NCI-H526 treated with DMSO at 0.1 percent for 48 hours (cell line): Measurements from ENCODE around the gene FOSL1.
A peak's percentile ranks its signal among the peaks of the same experiment; 100 is the strongest.

ENCODE experiments used
- DNase-seq: peaks from one replicate; lab custom pipeline; 2025; lab: John Stamatoyannopoulos, UW

Gene FOSL1

DNA sequence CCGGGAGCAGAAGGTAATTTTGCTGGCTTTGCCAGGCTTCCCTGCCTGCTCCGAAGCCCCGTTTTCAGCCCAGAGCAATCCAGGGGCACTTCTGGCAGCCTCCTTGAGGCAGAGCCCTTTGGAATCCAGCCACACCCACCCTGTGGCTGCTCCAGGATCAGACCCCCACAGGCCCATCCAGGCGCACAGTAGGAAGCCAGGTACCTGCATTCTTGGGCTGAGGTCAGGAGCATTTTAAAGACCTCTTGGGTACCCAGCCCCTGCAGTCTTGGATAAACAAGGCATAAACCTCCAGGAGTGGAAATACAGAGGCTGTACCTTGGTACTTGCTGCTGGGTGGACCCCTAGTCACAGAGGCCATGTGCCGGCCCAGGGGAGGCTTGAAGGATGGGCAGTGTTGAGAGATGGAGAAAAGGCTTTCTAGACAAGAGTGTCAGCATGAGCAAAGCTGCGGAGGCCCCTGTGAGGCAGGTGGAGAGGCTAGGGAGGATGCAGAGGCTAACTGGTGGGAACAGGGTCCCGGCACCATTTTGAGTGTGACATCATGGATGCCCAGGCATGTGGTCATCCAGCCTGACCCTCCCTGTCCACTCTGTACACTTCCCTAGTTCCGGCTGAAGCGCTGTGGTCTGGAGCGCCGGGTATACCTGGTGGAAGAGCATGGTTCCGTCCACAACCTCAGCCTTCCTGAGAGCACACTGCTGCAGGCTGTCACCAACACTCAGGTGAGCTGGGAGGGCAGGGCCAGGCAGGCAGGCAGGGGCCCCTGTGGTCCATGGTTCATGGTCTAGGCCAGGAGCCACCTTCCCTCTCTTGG, 36.1 kb downstream of the FOSL1 start:
- DNase-seq = no peak

GRCh38 chr11:65862941-65863888, 37.0 kb downstream of the FOSL1 start:
- DNase-seq = no peak

DNA sequence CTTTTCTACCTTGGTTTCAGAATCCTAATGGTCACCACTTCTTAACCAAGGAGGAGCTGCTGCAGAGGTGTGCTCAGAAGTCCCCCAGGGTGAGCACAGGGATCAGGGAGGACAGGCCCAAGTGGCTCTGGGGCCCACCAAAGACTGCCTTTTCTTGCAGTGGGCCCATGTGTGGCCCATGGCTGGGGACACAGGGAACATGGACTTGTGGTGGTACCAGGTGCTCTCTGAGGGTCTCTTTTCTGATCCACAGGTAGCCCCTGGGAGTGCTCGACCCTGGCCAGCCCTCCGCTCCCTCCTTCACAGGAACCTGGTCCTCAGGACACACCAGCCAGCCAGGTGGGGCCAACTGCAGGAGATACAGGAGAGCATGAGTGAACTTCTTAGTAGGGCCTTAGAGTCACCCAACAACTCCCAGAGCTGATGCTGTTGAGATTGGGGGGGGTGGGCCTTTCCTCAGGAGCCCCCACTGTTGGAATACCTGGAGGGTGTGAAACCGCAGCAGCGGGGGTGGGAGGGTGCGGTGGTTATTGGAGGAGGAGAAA, 37.9 kb downstream of the FOSL1 start:
- DNase-seq = no peak

DNA sequence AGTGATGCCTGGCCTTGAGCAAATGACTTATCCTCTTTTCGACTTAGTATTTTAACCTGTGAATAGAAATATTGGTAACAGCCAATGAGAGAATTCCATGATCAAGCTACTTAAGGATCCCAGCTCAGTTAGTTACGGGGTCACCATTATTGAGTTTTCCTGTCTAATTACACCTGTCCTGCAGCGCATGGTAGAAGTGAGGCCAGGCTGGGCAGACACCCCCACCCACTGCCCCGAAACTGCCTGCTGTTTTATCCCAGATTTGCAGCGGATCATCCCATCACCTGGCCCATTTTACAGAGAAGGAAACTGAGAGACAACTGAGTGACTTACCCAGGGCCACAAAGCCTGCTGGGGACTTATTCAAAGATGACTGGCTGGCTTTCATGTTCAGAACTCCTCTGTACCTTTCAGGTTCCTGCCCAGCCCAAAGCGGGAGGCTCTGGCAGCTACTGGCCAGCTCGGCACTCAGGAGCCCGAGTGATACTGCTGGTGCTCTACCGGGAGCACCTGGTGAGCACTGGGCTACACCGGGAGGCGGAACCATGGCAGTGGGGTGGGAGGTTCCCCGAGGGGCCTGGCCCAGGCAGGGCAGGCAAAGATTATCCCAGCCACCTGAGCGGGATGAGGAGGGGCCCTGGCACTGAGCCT, 38.5 kb downstream of the FOSL1 start:
- DNase-seq = no peak

DNA sequence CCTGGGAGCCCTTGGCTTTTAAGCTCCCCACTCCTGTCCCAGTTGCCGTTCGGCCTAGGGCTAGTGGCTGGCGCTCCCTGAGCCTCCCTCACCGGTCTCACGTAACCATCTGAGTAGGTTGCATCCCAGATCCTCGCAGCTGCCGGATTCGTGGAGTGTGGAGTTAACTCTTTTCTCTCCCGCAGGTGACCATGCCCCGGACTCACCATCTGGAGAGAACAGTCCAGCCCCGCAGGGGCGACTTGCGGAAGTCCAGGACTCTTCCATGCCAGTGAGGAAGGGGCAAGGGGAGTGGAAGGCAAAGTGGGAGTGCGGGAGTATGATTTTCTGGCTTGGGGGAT, 39.1 kb downstream of the FOSL1 start:
- no peak for DNase-seq

DNA sequence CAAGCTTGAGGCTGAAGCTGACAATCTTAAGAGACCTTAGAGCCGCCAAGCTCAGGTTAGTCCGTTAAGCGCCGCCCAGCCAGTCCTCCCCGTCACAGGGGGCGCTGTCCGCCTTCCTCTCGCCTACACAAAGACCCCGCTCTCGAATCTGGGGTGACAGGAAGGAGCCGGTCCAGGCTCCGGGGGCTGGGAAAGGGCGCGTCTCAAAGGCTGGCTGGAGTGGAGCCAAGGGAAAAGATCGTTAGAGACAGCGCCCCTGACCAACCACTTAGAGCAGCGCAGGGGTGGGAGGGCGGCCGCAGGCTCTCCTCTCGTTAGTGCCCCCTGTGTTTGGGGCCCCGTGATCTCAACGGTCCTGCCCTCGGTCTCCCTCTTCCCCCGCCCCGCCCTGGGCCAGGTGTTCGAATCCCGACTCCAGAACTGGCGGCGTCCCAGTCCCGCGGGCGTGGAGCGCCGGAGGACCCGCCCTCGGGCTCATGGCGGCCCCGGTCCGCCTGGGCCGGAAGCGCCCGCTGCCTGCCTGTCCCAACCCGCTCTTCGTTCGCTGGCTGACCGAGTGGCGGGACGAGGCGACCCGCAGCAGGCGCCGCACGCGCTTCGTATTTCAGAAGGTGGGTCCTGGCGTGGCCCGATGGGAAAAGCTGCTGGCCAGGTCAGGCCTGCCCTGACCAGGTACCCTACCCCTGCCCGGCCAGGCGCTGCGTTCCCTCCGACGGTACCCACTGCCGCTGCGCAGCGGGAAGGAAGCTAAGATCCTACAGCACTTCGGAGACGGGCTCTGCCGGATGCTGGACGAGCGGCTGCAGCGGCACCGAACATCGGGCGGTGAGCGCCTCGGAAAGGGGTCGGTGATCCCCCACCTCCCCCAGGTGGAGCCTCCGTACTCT, 39.7 kb downstream of the FOSL1 start, which contains the start of gene MUS81:
TSS of gene MUS81 (plus strand) at position 156 of the 887 bp plus-strand sequence. CDS start at position 477, 321 bp downstream.
- DNase-seq = peak; percentile 95

DNA sequence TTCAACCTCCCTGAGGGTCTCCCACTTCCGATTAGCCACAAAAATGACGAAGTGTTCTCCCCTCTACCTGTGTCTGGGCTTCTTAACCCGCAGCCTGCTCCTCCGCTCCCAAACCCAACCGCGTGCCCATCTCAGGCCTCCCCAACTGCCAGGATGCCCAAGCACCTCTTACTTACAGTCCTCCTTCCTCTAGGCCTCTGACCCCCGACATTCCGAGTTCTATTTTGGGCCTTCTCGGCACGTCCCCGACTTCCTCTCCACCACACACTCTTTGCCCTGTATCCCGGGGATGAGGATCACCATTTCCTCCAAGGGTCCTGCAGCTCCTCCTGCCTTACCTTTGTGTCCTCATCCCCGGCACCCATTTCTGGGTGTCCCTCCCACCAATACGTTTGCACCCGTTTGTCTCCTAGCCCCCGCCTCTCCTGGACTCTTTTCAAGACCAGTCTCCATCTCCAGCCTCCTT, 40.3 kb downstream of the FOSL1 start:
- DNase-seq = no peak

GRCh38 chr11:65859095-65859811, 40.9 kb downstream of the FOSL1 start:
- peak; percentile 97 for DNase-seq

- DNase-seq = no peak
Measured at GRCh38 chr11:65858681-65859087, 41.5 kb downstream of the FOSL1 start.

DNA sequence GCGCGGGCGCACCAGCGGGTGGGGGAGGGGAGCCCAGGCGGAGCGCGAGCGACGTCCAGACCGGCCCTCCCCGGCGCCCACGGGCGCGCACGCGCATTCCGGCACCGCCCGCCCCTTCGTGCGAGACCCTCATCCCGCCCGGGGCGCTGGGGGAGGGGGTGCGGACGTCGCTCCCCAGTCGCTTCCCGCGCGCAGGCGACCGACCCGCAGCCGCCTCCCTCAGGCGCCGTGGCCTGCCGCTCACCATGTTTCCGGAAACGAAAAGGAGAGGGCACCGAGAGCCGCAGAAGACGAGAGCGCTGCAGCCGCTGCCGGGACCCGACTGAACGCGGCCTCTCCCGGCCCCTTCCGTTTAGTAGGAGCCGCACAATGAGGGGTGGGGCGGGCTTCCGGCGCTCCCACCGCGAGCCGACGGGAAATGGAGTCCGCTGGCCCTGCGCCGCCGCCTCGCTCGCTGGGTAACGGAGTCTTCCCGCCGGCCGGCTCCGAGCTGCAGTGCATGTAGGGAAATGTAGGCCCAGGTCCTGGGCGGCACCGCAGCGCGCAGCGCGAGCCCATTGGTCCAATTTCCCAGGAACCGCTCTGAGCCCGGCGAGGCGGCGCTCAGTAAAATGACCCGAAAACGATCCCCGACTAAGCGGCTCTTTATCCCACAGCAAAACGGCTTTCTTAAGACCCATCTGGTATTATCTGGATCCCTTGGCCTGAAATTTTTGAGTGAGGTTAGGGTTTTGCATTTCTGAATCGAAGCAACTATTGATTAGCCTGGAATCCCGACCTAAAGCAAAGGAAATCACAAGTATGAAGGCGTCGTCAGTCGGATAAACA, 42.1 kb downstream of the FOSL1 start, which contains the start of gene CFL1:
TSS of gene CFL1 (minus strand) at position 328 of the 828 bp plus-strand sequence. CDS start at position 247, 81 bp downstream.
- peak; percentile 97 for DNase-seq

GRCh38 chr11:65857500-65857852, 42.7 kb downstream of the FOSL1 start:
- DNase-seq = no peak

DNA sequence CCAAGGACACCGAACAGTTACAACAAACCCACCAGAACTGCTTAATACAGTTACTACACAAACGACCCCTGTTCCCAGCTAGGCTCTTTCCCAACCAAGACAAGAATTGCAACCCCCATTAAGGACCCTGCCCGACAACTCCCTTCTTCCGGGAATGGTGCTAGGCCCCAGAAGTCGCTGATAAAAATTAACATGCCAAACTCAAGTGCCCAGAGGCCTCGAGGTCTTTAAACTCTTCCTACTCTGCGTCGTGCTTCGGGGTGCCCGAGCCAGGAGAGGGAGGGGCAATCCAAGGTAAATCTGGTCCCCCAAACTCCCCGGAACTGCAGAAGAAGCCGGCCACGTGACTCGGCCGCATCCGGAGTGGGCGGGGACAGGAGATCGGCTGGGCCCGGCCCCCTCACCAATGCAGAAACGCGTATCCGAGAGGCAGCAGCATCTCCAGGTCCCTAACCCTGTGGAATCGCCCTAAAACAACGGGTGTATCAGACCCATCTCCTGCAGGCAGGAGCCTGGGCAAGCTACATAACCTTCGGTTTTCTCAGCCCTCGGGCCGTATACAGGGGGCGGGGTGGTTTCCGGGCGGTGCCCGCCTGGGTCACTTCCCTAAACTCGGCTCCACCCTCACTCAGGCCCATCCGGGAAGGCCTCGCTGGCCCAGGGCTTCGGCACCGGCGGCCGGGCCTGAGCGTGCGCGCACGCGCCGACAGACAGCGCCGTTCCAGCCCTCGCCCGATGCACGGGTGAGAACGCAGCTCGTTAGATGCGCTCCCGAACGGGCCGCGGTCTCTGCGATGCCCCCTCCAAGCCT, 43.3 kb downstream of the FOSL1 start:
- peak; percentile 30 for DNase-seq

GRCh38 chr11:65855927-65856363, 44.2 kb downstream of the FOSL1 start:
- DNase-seq = no peak

DNA sequence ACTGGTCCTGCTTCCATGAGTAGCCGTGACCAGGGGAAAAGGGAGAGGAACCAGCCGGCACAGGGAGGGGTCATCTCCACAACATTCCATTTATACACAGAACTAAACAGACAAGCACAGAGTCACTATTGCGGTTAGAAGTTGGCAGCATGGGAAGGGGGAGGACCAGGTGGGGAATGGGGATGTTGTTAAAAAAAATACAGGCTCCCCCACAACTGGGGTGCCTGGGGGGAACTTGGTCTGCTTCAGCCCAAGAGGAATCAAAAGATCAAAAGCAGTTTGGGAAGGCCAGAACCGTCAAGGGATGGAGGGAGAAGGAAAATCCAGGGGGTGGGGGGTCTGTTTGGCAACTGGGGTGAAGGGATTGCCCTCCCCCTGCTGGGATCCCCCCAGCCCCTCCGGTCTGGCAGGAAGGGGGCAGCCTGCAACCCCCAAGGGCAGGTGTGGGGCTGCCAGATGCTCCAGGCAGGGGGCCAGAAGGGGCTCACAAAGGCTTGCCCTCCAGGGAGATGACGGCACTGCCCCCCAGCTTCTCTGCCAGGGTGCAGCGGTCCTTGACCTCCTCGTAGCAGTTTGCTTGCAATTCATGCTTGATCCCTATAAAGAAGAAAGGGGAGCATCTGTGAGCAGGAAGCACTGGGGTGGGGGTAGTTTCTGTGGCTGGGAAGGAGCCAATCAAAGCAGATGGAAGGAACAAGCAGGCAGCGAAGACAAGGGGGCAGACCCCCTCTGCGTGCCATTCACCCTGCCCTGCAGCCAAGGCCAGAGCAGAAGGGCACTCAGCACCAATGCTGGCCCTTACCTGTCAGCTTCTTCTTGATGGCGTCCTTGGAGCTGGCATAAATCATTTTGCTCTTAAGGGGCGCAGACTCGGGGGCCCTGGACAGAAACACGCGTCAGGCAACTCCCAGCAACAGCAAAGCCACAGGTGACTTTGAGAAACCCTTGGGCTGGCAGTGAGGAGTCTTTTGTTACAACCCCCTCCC, 45.0 kb downstream of the FOSL1 start:
- no peak for DNase-seq

DNA sequence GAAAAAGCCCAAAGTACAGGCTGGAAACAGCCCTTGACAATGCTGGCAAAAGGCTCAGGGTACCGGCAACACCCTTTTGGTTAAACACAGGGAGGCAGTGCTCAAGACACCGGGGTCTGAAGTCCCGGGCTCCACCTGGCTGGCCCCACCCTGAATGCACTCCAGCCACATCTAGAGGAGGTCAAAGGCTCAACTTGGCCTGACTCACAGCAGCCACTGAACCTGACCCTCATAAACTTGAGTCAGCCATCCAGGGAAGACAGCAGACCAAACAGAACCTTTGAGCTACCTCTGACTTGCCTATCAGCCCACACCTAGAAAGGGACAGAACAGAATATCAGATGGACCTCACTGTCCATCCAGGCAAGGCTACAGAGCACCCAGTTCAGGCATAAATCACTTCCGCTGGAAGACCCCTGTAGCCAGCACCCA, 46.0 kb downstream of the FOSL1 start:
- DNase-seq = no peak

DNA sequence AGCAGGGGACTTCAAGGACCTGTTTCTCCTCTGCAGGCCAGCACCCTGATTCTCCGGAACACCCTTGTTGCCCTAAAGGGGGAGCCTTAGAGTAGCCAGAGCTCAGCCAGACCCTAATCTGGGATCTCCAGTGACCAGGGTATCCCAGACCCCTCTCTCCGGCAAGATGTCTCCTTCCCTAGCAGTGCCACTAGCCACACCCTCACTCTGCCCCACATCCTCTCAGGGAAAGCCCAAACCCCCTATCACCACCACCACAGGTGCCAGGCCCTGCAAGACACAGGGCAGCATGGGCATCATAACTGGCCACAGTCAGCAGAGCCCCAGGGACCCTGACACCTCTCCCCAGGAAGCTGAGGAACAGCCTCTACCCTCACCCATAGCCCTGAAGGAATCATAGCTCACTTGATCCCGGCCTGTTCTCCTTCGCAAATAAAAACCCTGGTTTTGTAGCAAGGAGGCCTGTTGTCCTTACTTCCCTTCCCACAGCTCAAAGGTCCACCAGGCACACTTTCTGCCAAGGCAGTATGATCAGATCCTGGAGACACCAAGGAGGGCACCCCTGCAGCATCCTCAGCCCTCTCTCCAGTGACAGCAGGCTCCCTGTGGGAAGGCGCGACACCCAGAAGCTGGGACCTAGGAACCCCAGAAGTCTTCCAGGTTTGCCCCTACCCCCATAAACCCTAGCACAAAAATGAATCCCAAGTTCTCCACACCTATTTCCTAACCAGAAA, 46.8 kb downstream of the FOSL1 start:
- no peak for DNase-seq
